Hepatocyte (in vitro differentiated cells): ENCODE data around the gene ADD2. TPM values are rescaled to one million over a fixed set of nuclear protein-coding genes. Genes with fewer than 3 reads are reported as not detected.

ENCODE experiments used
- DNase-seq: peaks from one replicate; pipeline ENCODE4 v3.0.0-alpha.2; 2016; ENCODE audit warnings: low spot score
- H2AFZ ChIP-seq: fragments of 200-600 bp; sonication (generic); 2 replicates; pipeline ENCODE4 v1.6.0; 2016; ENCODE audit warnings: antibody characterized with exemption, mild to moderate bottlenecking
- H3K27ac ChIP-seq: fragments of 200-600 bp; sonication (generic); 2 replicates; pipeline ENCODE4 v1.5.1; 2016; ENCODE audit warnings: mild to moderate bottlenecking
- H3K27me3 ChIP-seq: fragments of 200-600 bp; sonication (generic); 2 replicates; pipeline ENCODE4 v1.6.1; 2016
- H3K36me3 ChIP-seq: fragments of 200-600 bp; sonication (generic); replicated peaks from 2 replicates; pipeline ENCODE4 v1.5.1; 2016; ENCODE audit warnings: low read depth; ENCODE audit not compliant: insufficient read depth
- H3K4me1 ChIP-seq: fragments of 200-600 bp; sonication (generic); 2 replicates; pipeline ENCODE4 v1.5.1; 2016; ENCODE audit warnings: mild to moderate bottlenecking, moderate library complexity; ENCODE audit not compliant: insufficient read depth
- H3K4me2 ChIP-seq: fragments of 200-600 bp; sonication (generic); 2 replicates; pipeline ENCODE4 v1.6.0; 2016
- H3K4me3 ChIP-seq: fragments of 200-600 bp; sonication (generic); 2 replicates; pipeline ENCODE4 v1.5.1; 2016; ENCODE audit warnings: mild to moderate bottlenecking
- H3K79me2 ChIP-seq: fragments of 200-600 bp; sonication (generic); 2 replicates; pipeline ENCODE4 v1.6.0; 2017; ENCODE audit warnings: mild to moderate bottlenecking
- H3K9me2 ChIP-seq: fragments of 200-600 bp; sonication (generic); replicated peaks from 2 replicates; pipeline ENCODE4 v1.6.0; 2017; ENCODE audit warnings: mild to moderate bottlenecking; ENCODE audit not compliant: insufficient read depth
- H3K9me3 ChIP-seq: fragments of 200-600 bp; sonication (generic); 2 replicates; pipeline ENCODE4 v1.5.1; 2016; ENCODE audit warnings: low read depth, mild to moderate bottlenecking
- H4K20me1 ChIP-seq: fragments of 200-600 bp; sonication (generic); 2 replicates; pipeline ENCODE4 v1.6.0; 2016; ENCODE audit warnings: mild to moderate bottlenecking; ENCODE audit not compliant: insufficient read depth, poor library complexity, severe bottlenecking
- EZH2 ChIP-seq: fragments of 200-600 bp; sonication (generic); IDR thresholded peaks from 2 replicates; pipeline ENCODE4 v1.6.1; 2016; ENCODE audit warnings: antibody characterized with exemption, mild to moderate bottlenecking, borderline replicate concordance
- EZH2phosphoT487 ChIP-seq: fragments of 200-600 bp; sonication (generic); IDR thresholded peaks from one replicate; pipeline ENCODE4 v1.6.1; 2018; ENCODE audit warnings: antibody characterized with exemption, mild to moderate bottlenecking, low read depth, moderate library complexity; ENCODE audit not compliant: unreplicated experiment, severe bottlenecking
- WGBS: methylation state at CpG from one replicate; pipeline ENCODE4 v1.1.6; 2016; ENCODE audit warnings: low lambda C conversion rate; ENCODE audit errors: missing lambda C conversion rate; 5-methylcytosine and 5-hydroxymethylcytosine counted together
- polyA plus RNA-seq: library from polyadenylated mRNA; unstranded; fragments of >200 nt; fragmentation: Nextera tagmentation; extraction: Ambion mirVana; gene quantifications from 2 replicates; pipeline ENCODE4 v1.2.1, GENCODE V29; 2016
- total RNA-seq: library from RNA; depleted of rRNA; stranded (reverse); fragments of >200 nt; gene quantifications from 2 replicates; pipeline ENCODE4 v1.2.3, GENCODE V29; 2014
- TF ChIP-seq, protein P1 (sequence below): fragments of 200-600 bp; sonication (generic); IDR thresholded peaks from 2 replicates; pipeline ENCODE4 v1.5.1; 2016; ENCODE audit warnings: antibody characterized with exemption, mild to moderate bottlenecking; ENCODE audit not compliant: poor library complexity

ADD2 gene
- total and polyA plus RNA-seq, 2 experiments from 2014 or later = 0.74 to 2.4 TPM

DNA sequence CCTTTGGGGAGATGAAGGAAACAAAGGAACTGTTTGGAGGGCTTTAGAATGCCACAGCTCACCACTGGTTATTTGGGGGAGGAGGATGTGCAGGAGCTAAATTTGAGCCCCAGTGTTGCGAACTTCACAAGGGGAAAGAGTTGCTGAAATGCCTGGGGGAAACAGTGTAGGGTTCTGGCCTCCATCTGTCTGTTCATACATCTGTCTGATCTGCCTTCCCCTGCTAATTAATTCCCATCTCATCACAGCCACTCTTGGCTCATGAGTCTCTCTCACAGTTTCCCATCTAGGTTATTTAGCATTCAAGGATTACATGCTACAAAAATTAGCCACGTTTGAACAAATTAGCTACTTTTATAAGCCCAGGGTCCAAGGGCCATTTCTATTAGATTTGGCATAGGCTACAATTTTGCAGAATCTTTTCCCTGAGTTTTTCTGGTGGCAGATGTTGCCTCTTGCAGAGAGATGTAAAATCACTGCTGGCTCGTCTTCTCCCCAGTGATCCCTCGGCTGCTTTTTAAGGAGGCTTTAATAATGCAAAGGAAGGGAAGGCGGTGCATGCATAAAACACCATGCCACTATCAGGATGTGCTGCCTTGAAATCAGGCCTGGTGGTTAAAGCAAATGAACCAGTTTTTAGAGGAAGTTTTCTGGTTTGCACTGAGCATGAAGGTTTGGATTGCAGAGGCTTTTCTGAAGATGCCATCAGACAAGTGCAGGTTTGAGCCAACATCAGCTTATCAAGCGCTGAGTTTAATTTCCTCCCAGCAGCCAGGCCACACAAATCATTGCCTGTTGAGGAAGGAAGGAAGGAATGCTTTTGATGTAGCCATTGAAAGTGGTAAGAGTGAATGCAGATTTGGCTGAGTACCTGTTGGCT lies 35.0 kb downstream of the ADD2 start:
- H2AFZ ChIP-seq = no peak overlapping the region
- no peak overlapping the region for H3K4me3 ChIP-seq
- no peaks in the 10 kb centered on the region for H3K79me2 ChIP-seq
- no peaks in the 10 kb centered on the region for H3K36me3 ChIP-seq
- no peak overlapping the region for H3K4me2 ChIP-seq
- H4K20me1 ChIP-seq = no peaks in the 10 kb centered on the region
- H3K9me3 ChIP-seq = no peaks in the 10 kb centered on the region
- no peaks in the 10 kb centered on the region for H3K9me2 ChIP-seq
- TF ChIP-seq EZH2phosphoT487 (no peak), EZH2 (no peak)
- TF ChIP-seq, protein P1, sequence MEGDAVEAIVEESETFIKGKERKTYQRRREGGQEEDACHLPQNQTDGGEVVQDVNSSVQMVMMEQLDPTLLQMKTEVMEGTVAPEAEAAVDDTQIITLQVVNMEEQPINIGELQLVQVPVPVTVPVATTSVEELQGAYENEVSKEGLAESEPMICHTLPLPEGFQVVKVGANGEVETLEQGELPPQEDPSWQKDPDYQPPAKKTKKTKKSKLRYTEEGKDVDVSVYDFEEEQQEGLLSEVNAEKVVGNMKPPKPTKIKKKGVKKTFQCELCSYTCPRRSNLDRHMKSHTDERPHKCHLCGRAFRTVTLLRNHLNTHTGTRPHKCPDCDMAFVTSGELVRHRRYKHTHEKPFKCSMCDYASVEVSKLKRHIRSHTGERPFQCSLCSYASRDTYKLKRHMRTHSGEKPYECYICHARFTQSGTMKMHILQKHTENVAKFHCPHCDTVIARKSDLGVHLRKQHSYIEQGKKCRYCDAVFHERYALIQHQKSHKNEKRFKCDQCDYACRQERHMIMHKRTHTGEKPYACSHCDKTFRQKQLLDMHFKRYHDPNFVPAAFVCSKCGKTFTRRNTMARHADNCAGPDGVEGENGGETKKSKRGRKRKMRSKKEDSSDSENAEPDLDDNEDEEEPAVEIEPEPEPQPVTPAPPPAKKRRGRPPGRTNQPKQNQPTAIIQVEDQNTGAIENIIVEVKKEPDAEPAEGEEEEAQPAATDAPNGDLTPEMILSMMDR = no peak
- H3K4me1 ChIP-seq = no peaks in the 10 kb centered on the region
- 46% methylated on average over 6 of the region's 6 CpGs for WGBS
- H3K27ac ChIP-seq = no peak overlapping the region
- DNase-seq = no peak
- H3K27me3 ChIP-seq = peaks cover 26% of the 10 kb centered on the region

DNA sequence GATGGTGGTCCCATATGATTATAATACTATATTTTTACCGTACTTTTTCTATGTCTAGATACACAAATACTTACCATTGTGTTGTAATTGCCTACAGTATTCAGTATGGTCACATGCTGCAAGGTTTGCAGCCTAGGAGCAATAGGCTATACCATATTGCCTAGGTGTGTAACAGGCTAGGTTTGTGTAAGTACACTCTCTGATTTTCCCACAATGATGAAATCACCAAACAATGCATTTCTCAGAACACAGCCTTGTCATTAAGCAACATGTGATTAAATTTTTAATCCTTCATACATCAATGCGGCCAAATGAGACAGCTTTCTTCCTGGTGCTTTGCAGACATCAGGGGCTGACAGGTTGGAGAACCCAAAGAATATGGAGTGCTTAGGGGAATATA lies 37.3 kb downstream of the ADD2 start:
- Histone ChIP-seq H3K9me2 (no peaks in the 10 kb centered on the region), H3K4me3 (no peak overlapping the region), H3K36me3 (no peaks in the 10 kb centered on the region), H4K20me1 (no peaks in the 10 kb centered on the region), H3K9me3 (no peaks in the 10 kb centered on the region), H3K27me3 (peaks cover 26% of the 10 kb centered on the region), H2AFZ (no peak overlapping the region), H3K79me2 (no peaks in the 10 kb centered on the region), H3K4me1 (no peaks in the 10 kb centered on the region), H3K27ac (no peak overlapping the region), H3K4me2 (no peak overlapping the region)
- WGBS = 66% methylated on average over 2 of the region's 2 CpGs
- DNase-seq = no peak
- TF ChIP-seq, protein P1 = no peak
- TF ChIP-seq EZH2 (no peak), EZH2phosphoT487 (no peak)

DNA sequence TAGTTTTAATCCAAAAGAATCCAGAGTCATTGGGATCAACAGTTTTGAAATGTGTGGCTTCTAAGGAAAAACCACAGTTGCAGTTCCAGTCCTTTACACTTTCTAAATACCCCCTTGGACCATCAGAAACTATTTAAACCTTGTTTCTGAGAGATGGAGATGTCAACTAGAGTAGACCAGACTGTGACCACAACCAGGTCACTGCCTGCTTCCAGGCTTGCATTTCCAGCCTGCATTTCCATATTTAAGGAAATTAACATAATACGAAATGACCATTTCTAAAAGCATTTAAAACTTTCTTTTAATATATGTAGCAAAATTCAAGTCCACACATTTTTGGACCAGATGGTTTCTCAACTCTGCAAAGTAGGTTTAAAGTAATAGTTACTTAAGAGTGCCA lies 38.4 kb downstream of the ADD2 start:
- no peaks in the 10 kb centered on the region for H3K79me2 ChIP-seq
- 88% methylated on average over 1 of the region's 1 CpG for WGBS

More for the DNA sequence above, 38.4 kb downstream of the ADD2 start:
- no peaks in the 10 kb centered on the region for H4K20me1 ChIP-seq
- no peak for TF ChIP-seq EZH2
- TF ChIP-seq, protein P1 = no peak
- no peak for TF ChIP-seq EZH2phosphoT487
- H3K4me1 ChIP-seq = no peaks in the 10 kb centered on the region
- no peaks in the 10 kb centered on the region for H3K9me2 ChIP-seq
- H3K27ac ChIP-seq = no peak overlapping the region
- no peak for DNase-seq
- H3K9me3 ChIP-seq = no peaks in the 10 kb centered on the region
- H3K27me3 ChIP-seq = peaks cover 18% of the 10 kb centered on the region
- H3K36me3 ChIP-seq = no peaks in the 10 kb centered on the region
- no peak overlapping the region for H2AFZ ChIP-seq
- H3K4me3 ChIP-seq = no peak overlapping the region
- no peak overlapping the region for H3K4me2 ChIP-seq
